HUES64 (cell line): ENCODE data around the gene GCNT2.
"Not testable (repeated sequence)": the region's sequence is repeated elsewhere in the genome, so short reads cannot be mapped to it uniquely, and the experiment has no call there.

Source experiments
- H3K27ac ChIP-seq: 2 replicates; pipeline ENCODE4 v1.7.0; 2013; ENCODE audit warnings: low read depth, low read length, inconsistent platforms
- H3K27me3 ChIP-seq: 2 replicates; pipeline ENCODE4 v1.6.1; 2013; ENCODE audit warnings: mild to moderate bottlenecking, low read length; ENCODE audit not compliant: insufficient read depth
- H3K36me3 ChIP-seq: 2 replicates; pipeline ENCODE4 v1.6.1; 2013; ENCODE audit warnings: mild to moderate bottlenecking, low read length; ENCODE audit not compliant: insufficient read depth
- H3K4me1 ChIP-seq: 2 replicates; pipeline ENCODE4 v1.6.1; 2013; ENCODE audit warnings: mild to moderate bottlenecking, low read length, moderate library complexity; ENCODE audit not compliant: insufficient read depth
- H3K4me3 ChIP-seq: 2 replicates; pipeline ENCODE4 v1.5.1; 2013; ENCODE audit warnings: mild to moderate bottlenecking, low read length, moderate library complexity
- H3K9ac ChIP-seq: 2 replicates; pipeline ENCODE4 v1.6.1; 2013; ENCODE audit warnings: mild to moderate bottlenecking, low read depth, low read length
- H3K9me3 ChIP-seq: 2 replicates; pipeline ENCODE4 v1.6.1; 2013; ENCODE audit warnings: low read depth, low read length; ENCODE audit not compliant: insufficient read depth
- WGBS: fragments of 150-250, 120-280 bp; methylation state at CpG from one replicate; pipeline ENCODE4 v1.1.7; 2013; ENCODE audit warnings: missing lambda C conversion rate; 5-methylcytosine and 5-hydroxymethylcytosine counted together

The GCNT2 gene

GRCh38 chr6:10516953-10517352 lies 4.2 kb upstream of the GCNT2 start:
- H3K9me3 ChIP-seq: no peaks in the 10 kb centered on the region
- H3K36me3 ChIP-seq: no peaks in the 10 kb centered on the region
- WGBS: 100% methylated on average over 3 of the region's 4 CpGs
- H3K27me3 ChIP-seq: no peaks in the 10 kb centered on the region
- H3K4me3 ChIP-seq: no peak overlapping the region
- H3K4me1 ChIP-seq: peaks cover 27% of the 10 kb centered on the region
- no peak overlapping the region for H3K27ac ChIP-seq
- no peak overlapping the region for H3K9ac ChIP-seq

GRCh38 chr6:10518557-10519407 lies 2.4 kb upstream of the GCNT2 start:
- H3K4me3 ChIP-seq: no peak overlapping the region
- H3K9ac ChIP-seq: peak overlapping the region; percentile 32
- 88% methylated on average over 5 of the region's 7 CpGs for WGBS
- no peaks in the 10 kb centered on the region for H3K9me3 ChIP-seq
- H3K27me3 ChIP-seq: no peaks in the 10 kb centered on the region
- H3K4me1 ChIP-seq: peaks cover 36% of the 10 kb centered on the region
- no peaks in the 10 kb centered on the region for H3K36me3 ChIP-seq
- H3K27ac ChIP-seq: peak overlapping the region; percentile 88

- 86% methylated on average over 8 of the region's 8 CpGs for WGBS
- Histone ChIP-seq H3K9ac (0 out of 2 replicates have a peak overlapping the region, but pooled peaks have one; percentile 32), H3K4me1 (peaks cover 36% of the 10 kb centered on the region), H3K27ac (peak overlapping the region; percentile 88)
- not testable (repeated sequence) for H3K27me3 ChIP-seq, H3K4me3 ChIP-seq, H3K36me3 ChIP-seq, H3K9me3 ChIP-seq
Measured at GRCh38 chr6:10519408-10519697, 1.8 kb upstream of the GCNT2 start.

- H3K9me3 ChIP-seq: no peaks in the 10 kb centered on the region
- H3K4me1 ChIP-seq: peaks cover 36% of the 10 kb centered on the region
- H3K27ac ChIP-seq: peak overlapping the region; percentile 80
- H3K9ac ChIP-seq: peak overlapping the region; percentile 61
- WGBS: 38% methylated on average over 2 of the region's 2 CpGs
- H3K36me3 ChIP-seq: no peaks in the 10 kb centered on the region
- H3K4me3 ChIP-seq: peak overlapping the region; percentile 38
- no peaks in the 10 kb centered on the region for H3K27me3 ChIP-seq
Measured at GRCh38 chr6:10520468-10520867, 683 bp upstream of the GCNT2 start.

DNA sequence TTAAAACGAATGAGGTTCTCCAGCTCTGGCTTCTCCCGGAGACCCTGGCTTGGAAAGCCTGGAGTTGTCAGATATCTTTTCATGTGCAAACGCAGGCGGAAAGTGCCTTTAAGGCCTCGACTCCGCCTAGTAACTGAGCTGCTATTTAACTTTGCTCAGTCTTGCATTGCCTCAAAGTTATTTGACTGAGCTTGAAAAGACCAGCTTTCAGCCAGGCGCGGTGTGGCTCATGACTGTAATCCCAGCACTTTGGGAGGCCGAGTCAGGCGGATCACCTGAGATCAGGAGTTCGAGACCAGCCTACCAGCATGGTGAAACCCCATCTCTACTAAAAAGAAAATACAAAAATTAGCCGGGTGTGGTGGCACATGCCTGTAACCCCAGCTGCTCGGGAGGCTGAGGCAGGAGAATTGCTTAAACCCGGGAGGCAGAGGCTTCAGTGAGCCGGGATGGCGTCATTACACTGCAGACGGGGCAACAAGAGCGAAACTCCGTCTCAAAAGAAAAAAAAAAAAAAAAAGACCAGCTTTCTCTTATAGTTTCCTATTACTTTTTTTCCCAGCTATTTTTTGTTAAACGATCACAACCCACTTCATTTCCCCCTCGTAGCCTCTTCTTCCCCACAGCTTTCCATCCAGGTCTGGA lies 1.9 kb downstream of the GCNT2 start:
- Histone ChIP-seq H3K4me3 (no peak overlapping the region), H3K4me1 (peaks cover 38% of the 10 kb centered on the region), H3K9me3 (no peaks in the 10 kb centered on the region), H3K9ac (no peak overlapping the region), H3K27ac (peak overlapping the region; percentile 2; the same call in 1 of the 2 replicates), H3K36me3 (no peaks in the 10 kb centered on the region), H3K27me3 (no peaks in the 10 kb centered on the region)
- 42% methylated on average over 21 of the region's 21 CpGs for WGBS

DNA sequence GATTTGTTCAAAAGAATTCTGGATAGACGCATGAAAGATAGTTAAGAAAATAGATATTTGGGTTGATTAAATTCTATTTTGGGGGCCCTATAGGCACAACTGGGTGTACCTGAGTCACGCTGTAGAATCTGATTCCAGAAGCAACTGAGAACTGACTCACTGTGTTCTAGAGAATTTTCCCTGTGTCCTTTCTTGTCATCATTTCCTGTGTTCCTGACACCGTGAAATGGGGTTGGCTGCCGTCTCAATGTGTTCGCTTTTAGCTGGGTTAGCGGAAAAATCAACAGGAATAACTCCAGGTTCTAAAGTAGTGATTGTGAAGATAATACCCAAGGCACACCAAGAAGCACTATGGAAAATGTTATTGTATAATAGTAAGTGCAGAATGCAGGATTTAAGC lies 5.0 kb downstream of the GCNT2 start:
- Histone ChIP-seq H3K27ac (no peak overlapping the region), H3K4me1 (peaks cover 25% of the 10 kb centered on the region), H3K27me3 (no peaks in the 10 kb centered on the region), H3K4me3 (no peak overlapping the region), H3K9ac (no peak overlapping the region), H3K36me3 (no peaks in the 10 kb centered on the region), H3K9me3 (no peaks in the 10 kb centered on the region)
- 92% methylated on average over 6 of the region's 6 CpGs for WGBS

GRCh38 chr6:10528158-10528981 lies 7.2 kb downstream of the GCNT2 start:
- H3K27me3 ChIP-seq: no peaks in the 10 kb centered on the region
- no peaks in the 10 kb centered on the region for H3K36me3 ChIP-seq
- H3K9ac ChIP-seq: no peak overlapping the region
- WGBS: 78% methylated on average over 10 of the region's 11 CpGs
- no peaks in the 10 kb centered on the region for H3K9me3 ChIP-seq
- H3K4me3 ChIP-seq: no peak overlapping the region
- H3K4me1 ChIP-seq: peaks cover 12% of the 10 kb centered on the region
- H3K27ac ChIP-seq: no peak overlapping the region

DNA sequence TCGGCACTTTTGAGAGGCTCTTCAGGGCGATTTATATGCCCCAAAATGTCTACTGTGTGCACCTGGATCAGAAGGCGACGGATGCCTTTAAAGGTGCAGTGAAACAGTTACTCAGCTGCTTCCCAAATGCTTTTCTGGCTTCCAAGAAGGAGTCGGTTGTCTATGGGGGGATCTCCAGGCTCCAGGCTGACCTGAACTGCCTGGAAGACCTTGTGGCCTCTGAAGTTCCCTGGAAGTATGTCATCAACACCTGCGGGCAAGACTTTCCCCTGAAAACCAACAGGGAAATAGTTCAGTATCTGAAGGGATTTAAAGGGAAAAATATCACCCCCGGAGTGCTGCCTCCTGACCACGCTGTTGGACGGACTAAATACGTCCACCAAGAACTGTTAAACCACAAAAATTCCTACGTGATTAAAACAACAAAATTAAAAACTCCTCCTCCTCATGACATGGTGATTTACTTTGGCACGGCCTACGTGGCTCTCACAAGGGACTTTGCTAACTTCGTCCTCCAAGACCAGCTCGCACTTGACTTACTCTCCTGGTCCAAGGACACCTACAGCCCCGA lies 8.2 kb downstream of the GCNT2 start:
- WGBS: 95% methylated on average over 16 of the region's 16 CpGs
- Histone ChIP-seq H3K9me3 (no peaks in the 10 kb centered on the region), H3K27ac (no peak overlapping the region), H3K27me3 (no peaks in the 10 kb centered on the region), H3K9ac (no peak overlapping the region), H3K36me3 (no peaks in the 10 kb centered on the region), H3K4me3 (no peak overlapping the region), H3K4me1 (peaks cover 12% of the 10 kb centered on the region)

DNA sequence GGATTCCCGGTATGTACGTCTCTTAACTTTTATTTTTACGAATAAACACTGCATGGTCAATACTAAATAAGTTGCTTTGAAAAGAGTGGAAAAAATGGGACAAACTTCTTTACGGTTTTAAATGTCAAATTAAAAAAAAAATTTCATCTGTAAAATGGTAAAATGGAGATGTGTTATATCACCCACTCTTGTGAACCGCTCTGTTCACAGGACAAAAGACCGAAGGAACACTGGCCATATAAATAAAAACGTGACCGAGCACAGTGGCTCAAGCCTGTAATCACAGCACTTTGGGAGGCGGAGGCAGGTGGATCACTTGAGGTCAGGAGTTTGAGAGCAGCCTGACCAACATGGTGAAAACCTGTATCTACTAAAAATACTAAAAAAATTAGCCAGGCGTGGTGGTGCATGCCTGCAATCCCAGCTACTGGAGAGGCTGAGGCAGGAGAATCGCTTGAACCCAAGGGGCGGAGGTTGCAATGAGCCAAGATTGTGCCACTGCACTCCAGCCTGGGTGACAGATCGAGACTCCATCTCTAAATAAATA lies 8.8 kb downstream of the GCNT2 start:
- not testable (repeated sequence) for H3K36me3 ChIP-seq, H3K27me3 ChIP-seq, H3K9ac ChIP-seq, H3K4me3 ChIP-seq, H3K27ac ChIP-seq, H3K9me3 ChIP-seq
- peaks cover 12% of the 10 kb centered on the region for H3K4me1 ChIP-seq
- 95% methylated on average over 12 of the region's 13 CpGs for WGBS

DNA sequence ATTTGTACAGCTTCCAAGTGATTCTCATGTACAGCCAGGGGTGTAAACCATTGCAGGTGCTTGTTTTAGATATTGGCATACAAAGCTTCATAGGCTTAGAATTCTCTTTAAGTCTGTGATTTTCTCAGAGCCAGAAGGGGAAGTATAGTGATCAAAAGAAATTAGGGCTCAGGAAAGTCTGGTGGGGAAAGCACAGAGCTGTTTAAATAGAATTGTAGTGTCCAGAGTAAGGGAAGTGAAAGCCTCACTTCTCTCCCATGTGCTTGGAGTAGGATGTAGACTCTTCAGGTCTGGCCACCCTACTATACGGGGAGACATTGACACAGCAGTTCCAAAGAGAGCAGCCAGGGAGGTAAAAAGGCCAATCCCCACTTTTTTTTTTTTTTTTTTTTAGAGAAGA lies 10.4 kb downstream of the GCNT2 start:
- H3K4me1 ChIP-seq: peaks cover 12% of the 10 kb centered on the region
- H3K9ac ChIP-seq: no peak overlapping the region
- no peak overlapping the region for H3K27ac ChIP-seq
- H3K9me3 ChIP-seq: no peaks in the 10 kb centered on the region
- WGBS: 67% methylated on average over 1 of the region's 1 CpG
- no peak overlapping the region for H3K4me3 ChIP-seq
- no peaks in the 10 kb centered on the region for H3K36me3 ChIP-seq
- no peaks in the 10 kb centered on the region for H3K27me3 ChIP-seq
